ENCODE results near the gene RMI1.
A peak's percentile ranks its signal among the peaks of the same experiment; 100 is the strongest.

RMI1 gene

GRCh38 chr9:83956436-83957247 lies 24.0 kb upstream of the RMI1 start:
- H3K4me3 ChIP-seq (replicated peaks; ENCODE audit: low read depth, low read length) = peak overlapping the region; percentile 50
- no peak for DNase-seq (ENCODE audit: extremely low read depth, low read depth)
- no peak for TF ChIP-seq CTCF (IDR thresholded peaks at IDR 0.05; ENCODE audit: low read depth, low read length, missing control alignments)

- no peak for DNase-seq (ENCODE audit: extremely low read depth, low read depth)
- no peak for TF ChIP-seq CTCF (IDR thresholded peaks at IDR 0.05; ENCODE audit: low read depth, low read length, missing control alignments)
- H3K4me3 ChIP-seq (replicated peaks; ENCODE audit: low read depth, low read length) = peak overlapping the region; percentile 50
These were observed 23.4 kb upstream of the RMI1 start for GRCh38 chr9:83957248-83957513.

- H3K4me3 ChIP-seq (replicated peaks; ENCODE audit: low read depth, low read length) = no peak overlapping the region
- DNase-seq (ENCODE audit: extremely low read depth, low read depth) = peak; percentile 70
- no peak for TF ChIP-seq CTCF (IDR thresholded peaks at IDR 0.05; ENCODE audit: low read depth, low read length, missing control alignments)
These were observed 21.5 kb upstream of the RMI1 start for GRCh38 chr9:83959061-83959460.

GRCh38 chr9:83960991-83961390 lies 19.6 kb upstream of the RMI1 start:
- no peak for TF ChIP-seq CTCF (IDR thresholded peaks at IDR 0.05; ENCODE audit: low read depth, low read length, missing control alignments)
- no peak for DNase-seq (ENCODE audit: extremely low read depth, low read depth)
- H3K4me3 ChIP-seq (replicated peaks; ENCODE audit: low read depth, low read length) = no peak overlapping the region

- TF ChIP-seq CTCF (IDR thresholded peaks at IDR 0.05; ENCODE audit: low read depth, low read length, missing control alignments) = no peak
- no peak overlapping the region for H3K4me3 ChIP-seq (replicated peaks; ENCODE audit: low read depth, low read length)
- DNase-seq (ENCODE audit: extremely low read depth, low read depth) = no peak
These were observed 18.4 kb upstream of the RMI1 start for GRCh38 chr9:83962165-83962564.

- no peak for TF ChIP-seq CTCF (IDR thresholded peaks at IDR 0.05; ENCODE audit: low read depth, low read length, missing control alignments)
- no peak for DNase-seq (ENCODE audit: extremely low read depth, low read depth)
- H3K4me3 ChIP-seq (replicated peaks; ENCODE audit: low read depth, low read length) = no peak overlapping the region
These were observed 15.6 kb upstream of the RMI1 start for GRCh38 chr9:83964973-83965349.
